Suprapubic skin (tissue), 3 donors: Measurements from ENCODE around the gene DRC1.

Source experiments
- CTCF ChIP-seq, 2 donors: fragments of 200-600 bp in 1 of 2; fragments of 450-650 bp in 1 of 2; sonication (generic) in 1 of 2; IDR thresholded peaks; one replicate each; pipeline ENCODE4 v1.5.1; 2016 to 2019; ENCODE audit warnings: antibody characterized with exemption in 2 of 2, mild to moderate bottlenecking in 1 of 2, moderate library complexity in 1 of 2
- POLR2A ChIP-seq, 2 donors: fragments of 450-650 bp; IDR thresholded peaks; one replicate each; pipeline ENCODE4 v1.6.1; 2017; ENCODE audit warnings: antibody characterized with exemption in 2 of 2, mild to moderate bottlenecking in 2 of 2, moderate library complexity in 2 of 2

- no peak for TF ChIP-seq POLR2A (IDR thresholded peaks at IDR 0.05)
- TF ChIP-seq CTCF (IDR thresholded peaks at IDR 0.05) = no peak
Measured at GRCh38 chr2:26495705-26496297, 94.1 kb downstream of the DRC1 start.
